Right atrium auricular region (tissue), 2 donors: ENCODE results near the gene PCED1B. TPM values are rescaled to one million over a fixed set of nuclear protein-coding genes. Genes with fewer than 3 reads are reported as not detected.
A peak's percentile ranks its signal among the peaks of the same experiment; 100 is the strongest.

Source experiments
- DNase-seq: peaks from one replicate; pipeline ENCODE4 v3.0.0-alpha.2; 2019; ENCODE audit warnings: low spot score
- H3K27ac ChIP-seq, 2 donors: fragments of 200-600 bp; sonication (generic); 1 replicate in 1 of 2; 2 replicates in 1 of 2; pipeline ENCODE4 v1.5.1; 2016 to 2019
- H3K27me3 ChIP-seq, 2 donors: fragments of 200-600 bp; sonication (generic); one replicate each; pipeline versions ENCODE4 v1.5.1 to v1.6.0; 2017 to 2019
- H3K36me3 ChIP-seq: fragments of 200-600 bp; sonication (generic); one replicate; pipeline ENCODE4 v1.5.1; 2016
- H3K4me1 ChIP-seq, 2 donors: fragments of 200-600 bp; sonication (generic); one replicate each; pipeline versions ENCODE4 v1.5.1 to v1.6.0; 2017 to 2019
- H3K4me3 ChIP-seq, 2 donors: fragments of 200-600 bp; sonication (generic); 1 replicate in 1 of 2; 2 replicates in 1 of 2; pipeline ENCODE4 v1.5.1; 2017 to 2019; ENCODE audit warnings: mild to moderate bottlenecking in 1 of 2, moderate library complexity in 1 of 2
- H3K9me3 ChIP-seq, 2 donors: fragments of 200-600 bp; sonication (generic); one replicate each; pipeline ENCODE4 v1.5.1; 2019
- CTCF ChIP-seq, 2 donors: fragments of 200-600 bp; sonication (generic); IDR thresholded peaks; one replicate each; pipeline ENCODE4 v1.5.1; 2019; ENCODE audit warnings: antibody characterized with exemption in 2 of 2
- total RNA-seq, 2 donors: library from RNA; depleted of rRNA; stranded (reverse); fragments of >200 nt; gene quantifications; one replicate each; pipeline ENCODE4 v1.1.0, GENCODE V29; 2016

PCED1B gene
- total RNA-seq, 2 donors from 2014 or later: 0.98 to 1.4 TPM

- Histone ChIP-seq H3K4me1 (no peaks in the 10 kb centered on the region), H3K9me3 (no peaks in the 10 kb centered on the region), H3K27me3 (no peaks in the 10 kb centered on the region), H3K36me3 (no peaks in the 10 kb centered on the region), H3K4me3 (no peak overlapping the region), H3K27ac (no peak overlapping the region)
- DNase-seq: no peak
- no peak for TF ChIP-seq CTCF (IDR thresholded peaks at IDR 0.05)
Measured at GRCh38 chr12:47098099-47098498, 18.7 kb downstream of the PCED1B start.

- no peak for DNase-seq
- no peak overlapping the region for H3K27ac ChIP-seq
Measured at GRCh38 chr12:47099610-47100009, 20.2 kb downstream of the PCED1B start.

GRCh38 chr12:47100160-47100559 lies 20.7 kb downstream of the PCED1B start:
- no peaks in the 10 kb centered on the region for H3K36me3 ChIP-seq
- no peaks in the 10 kb centered on the region for H3K9me3 ChIP-seq
- H3K27ac ChIP-seq: no peak overlapping the region
- no peaks in the 10 kb centered on the region for H3K27me3 ChIP-seq
- no peak for TF ChIP-seq CTCF (IDR thresholded peaks at IDR 0.05)
- no peaks in the 10 kb centered on the region for H3K4me1 ChIP-seq
- H3K4me3 ChIP-seq: no peak overlapping the region
- DNase-seq: no peak

More at GRCh38 chr12:47099610-47100009, 20.2 kb downstream of the PCED1B start:
- Histone ChIP-seq H3K27me3 (no peaks in the 10 kb centered on the region), H3K4me1 (no peaks in the 10 kb centered on the region), H3K36me3 (no peaks in the 10 kb centered on the region), H3K9me3 (no peaks in the 10 kb centered on the region), H3K4me3 (no peak overlapping the region)
- TF ChIP-seq CTCF (IDR thresholded peaks at IDR 0.05): no peak

GRCh38 chr12:47102406-47102805 lies 23.0 kb downstream of the PCED1B start:
- no peaks in the 10 kb centered on the region for H3K36me3 ChIP-seq
- H3K9me3 ChIP-seq: no peaks in the 10 kb centered on the region
- no peaks in the 10 kb centered on the region for H3K27me3 ChIP-seq
- H3K4me1 ChIP-seq: no peaks in the 10 kb centered on the region
- H3K27ac ChIP-seq: peak overlapping the region in 1 of 2 donors; percentile 9
- H3K4me3 ChIP-seq: no peak overlapping the region
- no peak for DNase-seq
- no peak for TF ChIP-seq CTCF (IDR thresholded peaks at IDR 0.05)

GRCh38 chr12:47102845-47103651 lies 23.6 kb downstream of the PCED1B start:
- no peak for TF ChIP-seq CTCF (IDR thresholded peaks at IDR 0.05)
- no peaks in the 10 kb centered on the region for H3K27me3 ChIP-seq

More at GRCh38 chr12:47102845-47103651, 23.6 kb downstream of the PCED1B start:
- no peaks in the 10 kb centered on the region for H3K4me1 ChIP-seq
- DNase-seq: no peak
- H3K36me3 ChIP-seq: no peaks in the 10 kb centered on the region
- H3K9me3 ChIP-seq: no peaks in the 10 kb centered on the region
- no peak overlapping the region for H3K4me3 ChIP-seq
- peak overlapping the region in 1 of 2 donors; percentile 9 for H3K27ac ChIP-seq
